SH-SY5Y (cell line): ENCODE results near the gene MAP7D1.

Experiments
- GATA2 ChIP-seq: IDR thresholded peaks from 2 replicates; pipeline ENCODE4 v1.6.1; 2011; ENCODE audit warnings: mild to moderate bottlenecking, low read depth, low read length
- GATA3 ChIP-seq: IDR thresholded peaks from 2 replicates; pipeline ENCODE4 v1.6.1; 2011; ENCODE audit warnings: low read depth, mild to moderate bottlenecking, low read length, moderate library complexity

DNA sequence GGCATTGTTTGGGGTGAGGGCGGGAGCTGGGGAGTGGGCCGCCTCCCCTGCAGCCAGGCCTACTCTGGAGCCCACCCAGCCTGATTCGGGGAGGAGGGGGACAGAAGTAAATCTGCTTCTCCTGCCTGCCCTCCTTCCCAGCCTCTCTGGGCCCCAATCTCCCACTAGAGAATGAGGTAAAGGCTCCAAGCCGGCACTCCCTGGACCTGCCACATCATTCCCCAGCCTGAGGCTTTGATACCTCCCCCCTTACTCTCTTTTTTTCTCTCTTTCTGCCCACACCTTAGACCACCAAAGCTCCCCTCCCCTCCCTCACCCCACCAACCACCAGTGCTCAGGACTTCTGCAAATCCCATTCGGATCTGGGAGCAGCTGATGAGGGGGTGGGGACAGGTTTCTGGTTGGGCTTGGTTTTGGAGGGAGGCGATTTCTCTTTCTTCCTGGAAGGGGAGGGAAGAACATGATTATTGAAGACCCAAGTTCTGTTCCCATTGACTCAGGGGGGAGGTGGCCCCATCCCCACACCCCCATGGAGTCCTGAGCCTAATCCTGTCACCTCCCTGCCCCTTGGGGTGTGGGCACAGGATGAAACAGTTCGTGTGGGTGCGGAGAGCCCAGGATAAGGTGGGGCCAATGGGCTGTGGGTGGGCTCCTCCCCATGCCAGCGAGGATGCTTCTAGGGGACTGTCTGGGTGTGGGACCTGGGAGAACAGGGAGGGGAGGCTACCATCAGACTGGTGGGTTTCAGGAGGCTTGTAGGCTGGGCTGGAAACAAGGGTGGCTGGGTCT is 1.3 kb downstream of the MAP7D1 start:
- TF ChIP-seq GATA3 (no peak), GATA2 (no peak)
